BLaER1 (cell line): ENCODE results near the gene MTMR3.
"Not testable (repeated sequence)": the region's sequence is repeated elsewhere in the genome, so short reads cannot be mapped to it uniquely, and the experiment has no call there.

ENCODE experiments used
- H3K27ac ChIP-seq: shearing (Covaris generic); formaldehyde crosslinking; 2 replicates; pipeline ENCODE4 v1.8.1; 2022
- H3K27me3 ChIP-seq: shearing (Covaris generic); formaldehyde crosslinking; 2 replicates; pipeline ENCODE4 v1.8.1; 2022
- H3K36me3 ChIP-seq: shearing (Covaris generic); formaldehyde crosslinking; 2 replicates; pipeline ENCODE4 v1.8.1; 2022
- H3K4me1 ChIP-seq: shearing (Covaris generic); formaldehyde crosslinking; 2 replicates; pipeline ENCODE4 v1.8.1; 2022
- H3K4me2 ChIP-seq: shearing (Covaris generic); formaldehyde crosslinking; 2 replicates; pipeline ENCODE4 v1.8.1; 2022
- H3K4me3 ChIP-seq: shearing (Covaris generic); formaldehyde crosslinking; 2 replicates; pipeline ENCODE4 v1.8.1; 2022
- H3K9ac ChIP-seq: shearing (Covaris generic); formaldehyde crosslinking; 2 replicates; pipeline ENCODE4 v1.8.1; 2022
- H3K9me3 ChIP-seq: shearing (Covaris generic); formaldehyde crosslinking; 2 replicates; pipeline ENCODE4 v1.8.1; 2022
- H4K20me1 ChIP-seq: shearing (Covaris generic); formaldehyde crosslinking; 2 replicates; pipeline ENCODE4 v1.8.1; 2022
- Cebpa-rat ChIP-seq: shearing (Covaris generic); IDR thresholded peaks from 2 replicates; pipeline ENCODE4 v1.8.1; 2022

The MTMR3 gene

GRCh38 chr22:29951791-29952413 is 68.9 kb downstream of the MTMR3 start:
- Histone ChIP-seq H3K4me1 (no peaks in the 10 kb centered on the region), H3K4me3 (no peak overlapping the region), H3K27ac (no peak overlapping the region), H3K36me3 (no peaks in the 10 kb centered on the region), H3K9ac (no peak overlapping the region), H3K27me3 (no peaks in the 10 kb centered on the region), H3K9me3 (no peaks in the 10 kb centered on the region), H4K20me1 (peaks cover 99% of the 10 kb centered on the region), H3K4me2 (no peak overlapping the region)
- TF ChIP-seq Cebpa-rat = no peak

GRCh38 chr22:29954203-29954855 is 71.4 kb downstream of the MTMR3 start:
- peaks cover 95% of the 10 kb centered on the region for H4K20me1 ChIP-seq
- H3K36me3 ChIP-seq = 0 out of 2 replicates have a peak, but pooled peaks cover 5% of the 10 kb centered on the region
- H3K4me1 ChIP-seq = no peaks in the 10 kb centered on the region
- no peak overlapping the region for H3K9ac ChIP-seq
- no peaks in the 10 kb centered on the region for H3K9me3 ChIP-seq
- no peak overlapping the region for H3K4me2 ChIP-seq
- no peak overlapping the region for H3K4me3 ChIP-seq
- TF ChIP-seq Cebpa-rat = no peak
- no peak overlapping the region for H3K27ac ChIP-seq
- H3K27me3 ChIP-seq = no peaks in the 10 kb centered on the region

- no peak for TF ChIP-seq Cebpa-rat
- H3K4me1 ChIP-seq = no peaks in the 10 kb centered on the region
- H3K36me3 ChIP-seq = 0 out of 2 replicates have a peak, but pooled peaks cover 8% of the 10 kb centered on the region
- H3K4me3 ChIP-seq = no peak overlapping the region
- H3K27me3 ChIP-seq = no peaks in the 10 kb centered on the region
- H3K4me2 ChIP-seq = no peak overlapping the region
- no peaks in the 10 kb centered on the region for H3K9me3 ChIP-seq
- no peak overlapping the region for H3K9ac ChIP-seq
- H4K20me1 ChIP-seq = peaks cover 78% of the 10 kb centered on the region
- H3K27ac ChIP-seq = no peak overlapping the region
Observed at GRCh38 chr22:29956680-29957079, 73.7 kb downstream of the MTMR3 start.

GRCh38 chr22:29958170-29958569 is 75.2 kb downstream of the MTMR3 start:
- H4K20me1 ChIP-seq = peaks cover 63% of the 10 kb centered on the region
- no peak for TF ChIP-seq Cebpa-rat
- no peak overlapping the region for H3K4me3 ChIP-seq
- H3K9me3 ChIP-seq = no peaks in the 10 kb centered on the region
- H3K27me3 ChIP-seq = no peaks in the 10 kb centered on the region
- H3K4me1 ChIP-seq = no peaks in the 10 kb centered on the region
- H3K4me2 ChIP-seq = no peak overlapping the region
- H3K36me3 ChIP-seq = peaks cover 19% of the 10 kb centered on the region
- H3K9ac ChIP-seq = no peak overlapping the region
- H3K27ac ChIP-seq = no peak overlapping the region

DNA sequence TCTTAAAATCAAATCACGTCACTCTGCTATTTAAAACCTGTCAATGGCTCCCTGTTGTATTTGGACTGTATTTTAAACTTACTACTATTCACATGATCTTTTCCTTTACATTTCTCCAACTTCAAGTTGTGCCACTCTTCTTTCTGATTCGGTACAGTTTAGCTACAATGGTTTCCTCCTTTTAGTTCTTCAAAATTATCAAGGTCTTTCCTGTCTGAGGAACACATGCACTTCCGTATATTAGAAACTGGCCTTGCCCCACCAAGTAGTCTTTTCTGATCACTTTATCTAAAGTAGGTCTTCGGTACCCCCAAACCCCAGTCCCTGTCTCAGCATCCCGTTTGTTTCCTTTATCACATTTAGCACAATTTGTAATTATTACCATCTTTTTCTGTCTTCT is 81.8 kb downstream of the MTMR3 start:
- no peak for TF ChIP-seq Cebpa-rat
- Histone ChIP-seq H3K9ac (no peak overlapping the region), H4K20me1 (peaks cover 57% of the 10 kb centered on the region), H3K36me3 (peaks cover 15% of the 10 kb centered on the region), H3K27ac (no peak overlapping the region), H3K4me3 (no peak overlapping the region), H3K4me1 (peaks cover 18% of the 10 kb centered on the region), H3K27me3 (no peaks in the 10 kb centered on the region), H3K4me2 (peak overlapping the region; percentile 41), H3K9me3 (no peaks in the 10 kb centered on the region)

DNA sequence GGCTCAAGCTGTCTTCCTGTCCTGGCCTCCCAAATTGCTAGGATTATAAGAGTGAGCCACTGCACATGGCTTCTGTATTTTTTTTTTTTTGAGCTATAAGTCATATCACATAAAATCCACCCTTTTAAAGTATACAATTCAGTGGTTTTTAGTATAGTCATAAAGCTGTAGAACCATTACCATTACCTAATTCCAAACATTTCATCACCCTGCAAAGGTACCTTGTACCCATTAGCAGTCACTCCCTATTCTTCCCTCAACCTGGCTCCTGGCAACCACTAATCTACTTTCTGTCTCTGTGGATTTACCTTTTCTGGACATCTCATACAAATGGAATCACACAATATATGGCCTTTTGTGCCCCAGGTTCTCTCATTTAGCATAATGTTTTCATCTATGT is 84.5 kb downstream of the MTMR3 start:
- peaks cover 67% of the 10 kb centered on the region for H4K20me1 ChIP-seq
- no peak overlapping the region for H3K27ac ChIP-seq
- H3K36me3 ChIP-seq = peaks cover 15% of the 10 kb centered on the region
- TF ChIP-seq Cebpa-rat = no peak
- H3K9ac ChIP-seq = no peak overlapping the region
- H3K27me3 ChIP-seq = no peaks in the 10 kb centered on the region
- H3K4me1 ChIP-seq = peaks cover 18% of the 10 kb centered on the region
- no peak overlapping the region for H3K4me2 ChIP-seq
- no peaks in the 10 kb centered on the region for H3K9me3 ChIP-seq
- H3K4me3 ChIP-seq = no peak overlapping the region

GRCh38 chr22:29971607-29972006 is 88.6 kb downstream of the MTMR3 start:
- Histone ChIP-seq H4K20me1 (peaks cover 41% of the 10 kb centered on the region), H3K4me3 (no peak overlapping the region)

DNA sequence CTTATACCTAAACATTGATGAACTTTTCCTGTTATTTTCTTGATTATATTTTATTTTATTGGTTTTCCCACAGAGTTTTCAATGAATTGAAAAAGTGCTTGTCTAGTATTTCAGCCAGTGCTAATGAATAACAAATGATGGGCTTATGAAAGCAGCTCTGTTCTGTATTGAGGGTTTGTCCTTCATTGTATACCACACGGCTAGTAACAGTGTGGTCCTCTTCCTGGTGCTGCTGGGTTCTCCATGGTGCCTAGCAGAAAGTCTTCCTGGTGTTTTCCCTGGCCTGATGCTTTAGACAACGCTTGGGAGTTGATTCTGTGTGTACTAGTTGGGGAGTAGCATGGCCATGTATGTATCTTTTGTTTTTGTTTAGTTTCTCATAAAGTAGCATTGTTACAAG is 89.1 kb downstream of the MTMR3 start:
- Histone ChIP-seq H3K4me3 (no peak overlapping the region), H3K4me2 (no peak overlapping the region), H3K4me1 (no peaks in the 10 kb centered on the region), H3K9ac (no peak overlapping the region), H3K36me3 (peaks cover 12% of the 10 kb centered on the region), H3K27ac (no peak overlapping the region), H3K27me3 (no peaks in the 10 kb centered on the region), H3K9me3 (no peaks in the 10 kb centered on the region), H4K20me1 (peaks cover 36% of the 10 kb centered on the region)
- no peak for TF ChIP-seq Cebpa-rat

More at GRCh38 chr22:29971607-29972006, 88.6 kb downstream of the MTMR3 start:
- Histone ChIP-seq H3K4me1 (no peaks in the 10 kb centered on the region), H3K27me3 (no peaks in the 10 kb centered on the region), H3K9ac (no peak overlapping the region), H3K9me3 (no peaks in the 10 kb centered on the region), H3K4me2 (no peak overlapping the region), H3K36me3 (peaks cover 12% of the 10 kb centered on the region), H3K27ac (no peak overlapping the region)
- no peak for TF ChIP-seq Cebpa-rat

- Histone ChIP-seq H4K20me1 (peaks cover 26% of the 10 kb centered on the region; the same call in 1 of the 2 replicates), H3K27me3 (no peaks in the 10 kb centered on the region), H3K9ac (no peak overlapping the region), H3K9me3 (no peaks in the 10 kb centered on the region), H3K4me3 (no peak overlapping the region), H3K4me1 (no peaks in the 10 kb centered on the region), H3K4me2 (no peak overlapping the region), H3K36me3 (peaks cover 18% of the 10 kb centered on the region), H3K27ac (no peak overlapping the region)
- TF ChIP-seq Cebpa-rat = no peak
Observed at GRCh38 chr22:29973269-29973668, 90.3 kb downstream of the MTMR3 start.

GRCh38 chr22:29973680-29974079 is 90.7 kb downstream of the MTMR3 start:
- peaks cover 22% of the 10 kb centered on the region for H3K36me3 ChIP-seq
- peaks cover 23% of the 10 kb centered on the region; the same call in 1 of the 2 replicates for H4K20me1 ChIP-seq
- not testable (repeated sequence) for H3K4me1 ChIP-seq, H3K4me3 ChIP-seq, H3K27me3 ChIP-seq, H3K4me2 ChIP-seq, H3K27ac ChIP-seq, H3K9ac ChIP-seq, H3K9me3 ChIP-seq
